ENCODE measurements around the gene STARD7. TPM values are rescaled to one million over a fixed set of nuclear protein-coding genes. Genes with fewer than 3 reads are reported as not detected.
"Not testable (repeated sequence)": the region's sequence is repeated elsewhere in the genome, so short reads cannot be mapped to it uniquely, and the experiment has no call there.

The STARD7 gene
- total RNA-seq, 1 donor from 2014 or later: 80.2 TPM

DNA sequence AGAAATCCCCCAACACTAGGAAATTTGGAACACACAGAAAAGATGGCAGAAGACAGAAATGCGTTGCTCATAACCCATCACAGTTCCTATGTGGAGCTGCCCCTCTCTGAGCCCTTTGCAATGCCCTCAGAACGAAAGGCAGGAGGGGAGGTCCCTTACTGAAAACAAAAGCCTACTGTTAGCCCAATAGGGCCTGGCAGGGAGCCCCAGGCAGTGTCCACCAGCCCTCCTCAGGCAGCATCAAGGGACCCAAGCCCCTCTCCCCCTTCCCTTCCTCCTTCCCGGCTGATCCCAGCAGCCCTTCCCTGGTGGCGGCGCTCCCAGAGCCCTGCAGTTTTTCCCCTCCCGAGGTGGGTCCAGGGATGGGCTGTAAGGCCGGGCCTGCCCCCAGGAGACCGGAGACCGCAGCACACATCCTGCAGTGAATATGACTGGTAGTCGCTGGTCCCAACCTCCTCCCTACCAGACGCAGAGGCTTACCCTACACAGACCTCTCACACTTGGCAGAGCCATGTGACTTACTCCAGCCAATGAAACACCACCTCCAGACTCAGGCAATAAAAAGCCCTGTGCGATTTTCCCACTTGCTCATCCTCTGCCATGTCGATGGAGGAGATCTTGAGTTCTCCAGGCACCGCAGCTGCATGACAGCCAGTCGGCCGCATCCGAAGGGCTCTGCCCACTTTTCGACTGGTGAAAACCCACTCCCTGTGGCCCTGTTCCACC, 44.0 kb downstream of the STARD7 start:
- H3K4me3 Mint-ChIP-seq (ENCODE audit: unreplicated experiment): no peak overlapping the region

GRCh38 chr2:96163768-96164429, 44.7 kb downstream of the STARD7 start:
- Mint-ChIP-seq H3K4me1 (ENCODE audit: unreplicated experiment) (peaks cover 11% of the 10 kb centered on the region), H3K27me3 (ENCODE audit: unreplicated experiment) (peaks cover 16% of the 10 kb centered on the region), H3K9me3 (ENCODE audit: unreplicated experiment) (no peaks in the 10 kb centered on the region), H3K4me3 (ENCODE audit: unreplicated experiment) (no peak overlapping the region), H3K36me3 (ENCODE audit: unreplicated experiment) (no peaks in the 10 kb centered on the region), H3K27ac (ENCODE audit: unreplicated experiment) (peak overlapping the region; percentile 36)
- no peak for DNase-seq (ENCODE audit: extremely low spot score, unreplicated experiment)
- TF ChIP-seq, protein P1, sequence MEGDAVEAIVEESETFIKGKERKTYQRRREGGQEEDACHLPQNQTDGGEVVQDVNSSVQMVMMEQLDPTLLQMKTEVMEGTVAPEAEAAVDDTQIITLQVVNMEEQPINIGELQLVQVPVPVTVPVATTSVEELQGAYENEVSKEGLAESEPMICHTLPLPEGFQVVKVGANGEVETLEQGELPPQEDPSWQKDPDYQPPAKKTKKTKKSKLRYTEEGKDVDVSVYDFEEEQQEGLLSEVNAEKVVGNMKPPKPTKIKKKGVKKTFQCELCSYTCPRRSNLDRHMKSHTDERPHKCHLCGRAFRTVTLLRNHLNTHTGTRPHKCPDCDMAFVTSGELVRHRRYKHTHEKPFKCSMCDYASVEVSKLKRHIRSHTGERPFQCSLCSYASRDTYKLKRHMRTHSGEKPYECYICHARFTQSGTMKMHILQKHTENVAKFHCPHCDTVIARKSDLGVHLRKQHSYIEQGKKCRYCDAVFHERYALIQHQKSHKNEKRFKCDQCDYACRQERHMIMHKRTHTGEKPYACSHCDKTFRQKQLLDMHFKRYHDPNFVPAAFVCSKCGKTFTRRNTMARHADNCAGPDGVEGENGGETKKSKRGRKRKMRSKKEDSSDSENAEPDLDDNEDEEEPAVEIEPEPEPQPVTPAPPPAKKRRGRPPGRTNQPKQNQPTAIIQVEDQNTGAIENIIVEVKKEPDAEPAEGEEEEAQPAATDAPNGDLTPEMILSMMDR (IDR thresholded peaks at IDR 0.05): no peak

More for the DNA sequence above, 44.0 kb downstream of the STARD7 start:
- no peak for DNase-seq (ENCODE audit: extremely low spot score, unreplicated experiment)
- peak overlapping the region; percentile 36 for H3K27ac Mint-ChIP-seq (ENCODE audit: unreplicated experiment)
- peaks cover 9% of the 10 kb centered on the region for H3K27me3 Mint-ChIP-seq (ENCODE audit: unreplicated experiment)
- H3K9me3 Mint-ChIP-seq (ENCODE audit: unreplicated experiment): peaks cover 4% of the 10 kb centered on the region
- no peaks in the 10 kb centered on the region for H3K36me3 Mint-ChIP-seq (ENCODE audit: unreplicated experiment)
- peaks cover 12% of the 10 kb centered on the region for H3K4me1 Mint-ChIP-seq (ENCODE audit: unreplicated experiment)
- TF ChIP-seq, protein P1 (IDR thresholded peaks at IDR 0.05): no peak

- peak overlapping the region; percentile 36 for H3K27ac Mint-ChIP-seq (ENCODE audit: unreplicated experiment)
- H3K36me3 Mint-ChIP-seq (ENCODE audit: unreplicated experiment): no peaks in the 10 kb centered on the region
- TF ChIP-seq, protein P1 (IDR thresholded peaks at IDR 0.05): no peak
- peaks cover 11% of the 10 kb centered on the region for H3K4me1 Mint-ChIP-seq (ENCODE audit: unreplicated experiment)
- no peak for DNase-seq (ENCODE audit: extremely low spot score, unreplicated experiment)
- no peaks in the 10 kb centered on the region for H3K9me3 Mint-ChIP-seq (ENCODE audit: unreplicated experiment)
- no peak overlapping the region for H3K4me3 Mint-ChIP-seq (ENCODE audit: unreplicated experiment)
- peaks cover 17% of the 10 kb centered on the region for H3K27me3 Mint-ChIP-seq (ENCODE audit: unreplicated experiment)
Measured at GRCh38 chr2:96163415-96163767, 45.2 kb downstream of the STARD7 start.

DNA sequence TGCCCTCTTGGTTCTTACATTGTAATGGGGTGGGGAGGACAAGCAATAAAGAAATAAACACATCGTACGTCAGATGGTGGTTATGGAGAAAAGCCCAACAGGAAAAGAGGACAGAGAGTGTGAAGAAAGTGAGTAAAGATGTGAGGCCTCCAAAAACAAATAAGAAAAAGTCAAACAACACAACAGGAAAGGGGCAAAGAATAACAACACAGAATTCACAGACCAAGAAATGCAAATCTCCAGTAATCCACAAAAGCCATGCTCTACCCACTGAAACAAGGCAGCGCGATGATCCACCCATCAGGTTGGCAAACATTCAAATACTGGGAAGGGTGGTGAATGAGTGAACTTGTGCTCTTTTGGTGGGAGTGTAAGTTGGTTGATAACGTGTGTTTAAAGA, 46.7 kb downstream of the STARD7 start:
- DNase-seq (ENCODE audit: extremely low spot score, unreplicated experiment): no peak
- Mint-ChIP-seq H3K36me3 (ENCODE audit: unreplicated experiment) (no peaks in the 10 kb centered on the region), H3K27me3 (ENCODE audit: unreplicated experiment) (peaks cover 17% of the 10 kb centered on the region), H3K4me1 (ENCODE audit: unreplicated experiment) (peaks cover 11% of the 10 kb centered on the region), H3K4me3 (ENCODE audit: unreplicated experiment) (no peak overlapping the region), H3K27ac (ENCODE audit: unreplicated experiment) (no peak overlapping the region), H3K9me3 (ENCODE audit: unreplicated experiment) (no peaks in the 10 kb centered on the region)
- TF ChIP-seq, protein P1 (IDR thresholded peaks at IDR 0.05): no peak

DNA sequence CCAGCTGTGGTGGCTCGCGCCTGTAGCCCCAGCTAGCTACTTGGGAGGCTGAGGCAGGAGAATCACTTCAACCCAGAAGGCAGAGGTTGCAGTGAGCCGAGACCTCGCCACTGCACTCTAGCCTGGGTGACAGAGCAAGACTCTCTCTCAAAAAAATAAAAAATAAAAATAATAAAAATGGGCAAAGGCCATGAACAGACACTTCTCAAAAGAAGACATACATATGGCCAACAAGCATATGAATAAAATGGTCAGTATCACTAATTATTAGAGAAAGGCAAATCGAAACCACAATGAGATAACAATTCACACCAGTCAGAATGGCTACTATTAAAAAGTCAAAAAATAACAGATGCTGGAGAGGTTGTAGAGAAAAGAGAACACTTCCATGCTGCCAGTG, 48.3 kb downstream of the STARD7 start:
- H3K27me3 Mint-ChIP-seq (ENCODE audit: unreplicated experiment): peaks cover 17% of the 10 kb centered on the region
- not testable (repeated sequence) for H3K4me3 Mint-ChIP-seq (ENCODE audit: unreplicated experiment); H3K9me3 Mint-ChIP-seq (ENCODE audit: unreplicated experiment); H3K27ac Mint-ChIP-seq (ENCODE audit: unreplicated experiment); H3K36me3 Mint-ChIP-seq (ENCODE audit: unreplicated experiment); DNase-seq (ENCODE audit: extremely low spot score, unreplicated experiment)
- peaks cover 11% of the 10 kb centered on the region for H3K4me1 Mint-ChIP-seq (ENCODE audit: unreplicated experiment)
